ENCODE results near the gene BPIFA2.

DNA sequence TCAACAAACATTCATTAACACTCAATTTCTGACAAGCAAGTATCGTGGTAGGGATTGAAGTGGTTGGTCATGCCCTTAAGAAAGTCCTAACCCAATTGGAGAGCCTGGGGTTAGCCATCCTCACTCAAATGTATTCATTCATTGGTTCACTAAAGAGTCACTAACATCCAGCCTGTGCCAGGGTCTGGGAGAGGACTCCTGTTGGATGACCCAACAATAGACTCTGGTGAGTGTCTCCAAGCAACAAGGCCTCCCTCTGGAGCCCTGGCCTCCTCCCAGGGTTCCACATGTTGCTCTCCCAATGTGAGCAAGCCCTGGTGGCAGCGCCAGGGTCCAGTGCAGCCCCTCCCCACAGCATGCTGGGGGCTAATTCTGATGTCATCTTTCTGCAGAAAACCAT lies 49.1 kb downstream of the BPIFA2 start, which contains the start of gene BPIFA3:
- no peak for TF ChIP-seq EZH2 (IDR thresholded peaks at IDR 0.05; ENCODE audit: insufficient read depth, poor library complexity, severe bottlenecking)
- no peak for TF ChIP-seq EZH2phosphoT487 (IDR thresholded peaks at IDR 0.05; ENCODE audit: insufficient read depth, low read depth)
